Keratinocyte (primary cell): Measurements from ENCODE around the gene RYR2. TPM values are rescaled to one million over a fixed set of nuclear protein-coding genes. Genes with fewer than 3 reads are reported as not detected.

Experiments
- DNase-seq: peaks from one replicate; pipeline ENCODE4 v3.0.0-alpha.2; 2011; ENCODE audit warnings: low read depth, missing footprints, low spot score
- FAIRE-seq: peaks from 2 replicates; lab custom pipeline; 2011; peaks lifted over from hg19 to GRCh38; lab: Jason Lieb, UNC
- H2AFZ ChIP-seq: 2 replicates; pipeline ENCODE4 v1.6.0; 2012; ENCODE audit warnings: low read length, control low read depth, inconsistent platforms; ENCODE audit not compliant: control insufficient read depth
- H3K27ac ChIP-seq: 2 replicates; pipeline ENCODE4 v1.5.1; 2011; ENCODE audit warnings: low read length; ENCODE audit not compliant: control insufficient read depth, insufficient read depth
- H3K27me3 ChIP-seq: 3 replicates; pipeline ENCODE4 v1.6.0; 2011; ENCODE audit warnings: low read length; ENCODE audit not compliant: control insufficient read depth, insufficient read depth; ENCODE audit errors: extremely low read depth
- H3K36me3 ChIP-seq, 2 experiments: 2 replicates in 1 of 2; 3 replicates in 1 of 2; pipeline ENCODE4 v1.5.1; 2011; ENCODE audit warnings: low read length in 2 of 2, mild to moderate bottlenecking in 1 of 2; ENCODE audit not compliant: control insufficient read depth in 2 of 2, insufficient read depth in 2 of 2; ENCODE audit errors: extremely low read depth in 1 of 2
- H3K4me1 ChIP-seq: 3 replicates; pipeline ENCODE4 v1.5.1; 2011; ENCODE audit warnings: low read length; ENCODE audit not compliant: control insufficient read depth, insufficient read depth; ENCODE audit errors: extremely low read depth
- H3K4me2 ChIP-seq: 3 replicates; pipeline ENCODE4 v1.6.0; 2011; ENCODE audit warnings: low read depth, low read length; ENCODE audit not compliant: control insufficient read depth, insufficient read depth; ENCODE audit errors: extremely low read depth
- H3K4me3 ChIP-seq, 3 experiments: fragments of 200-600 bp in 1 of 3; sonication (generic) in 1 of 3; 2 replicates in 2 of 3; 3 replicates in 1 of 3; pipeline ENCODE4 v1.5.1; 2011 to 2016; ENCODE audit warnings: low read length in 3 of 3, mild to moderate bottlenecking in 3 of 3, control low read depth in 2 of 3, inconsistent platforms in 1 of 3, low read depth in 1 of 3, mixed read lengths in 1 of 3, mixed run types in 1 of 3, moderate library complexity in 1 of 3; ENCODE audit not compliant: control insufficient read depth in 2 of 3, insufficient read depth in 2 of 3; ENCODE audit errors: extremely low read depth in 1 of 3
- H3K79me2 ChIP-seq: 2 replicates; pipeline ENCODE4 v1.6.0; 2012; ENCODE audit warnings: low read length; ENCODE audit not compliant: control insufficient read depth, insufficient read depth
- H3K9ac ChIP-seq: 3 replicates; pipeline ENCODE4 v1.6.0; 2011; ENCODE audit warnings: low read length; ENCODE audit not compliant: control insufficient read depth, insufficient read depth; ENCODE audit errors: extremely low read depth
- H3K9me1 ChIP-seq: 3 replicates; pipeline ENCODE4 v1.6.0; 2011; ENCODE audit warnings: low read length; ENCODE audit not compliant: control insufficient read depth, insufficient read depth; ENCODE audit errors: extremely low read depth
- H3K9me3 ChIP-seq: 2 replicates; pipeline ENCODE4 v1.5.1; 2012; ENCODE audit warnings: low read depth, low read length; ENCODE audit not compliant: control insufficient read depth
- H4K20me1 ChIP-seq: 3 replicates; pipeline ENCODE4 v1.6.0; 2011; ENCODE audit warnings: low read length; ENCODE audit not compliant: control insufficient read depth, insufficient read depth; ENCODE audit errors: extremely low read depth
- CTCF ChIP-seq, 3 experiments: IDR thresholded peaks in 1 of 3; conservative IDR thresholded peaks in 1 of 3; optimal IDR thresholded peaks in 1 of 3; 2 replicates in 2 of 3; 3 replicates in 1 of 3; pipeline versions ENCODE3 to v1.5.1; 2011; ENCODE audit warnings: low read length in 3 of 3, mild to moderate bottlenecking in 3 of 3, moderate library complexity in 2 of 3, control low read depth in 1 of 3, inconsistent platforms in 1 of 3; ENCODE audit not compliant: insufficient read depth in 2 of 3; ENCODE audit errors: extremely low read depth in 1 of 3
- EZH2 ChIP-seq: IDR thresholded peaks from one replicate; pipeline ENCODE4 v1.6.1; 2012; ENCODE audit warnings: inconsistent platforms, mild to moderate bottlenecking, low read length, moderate library complexity
- dilution Hi-C: fragments of 300-500 bp; cut with MboI; formaldehyde crosslinking; loops from one replicate; pipeline ENCODE4 v1.7.0; 2020; ENCODE audit warnings: low sequenced_read_pairs; ENCODE audit not compliant: extremely low pct_ligation_motif_present
- polyA plus RNA-seq, 5 experiments: library from polyadenylated mRNA; depleted of rRNA in 3 of 5; stranded (reverse) in 3 of 5; stranded (forward) in 1 of 5; unstranded in 1 of 5; fragments of >200 nt; gene quantifications; 1 replicate in 1 of 5; 2 replicates in 3 of 5; 3 replicates in 1 of 5; pipeline versions ENCODE4 v1.2.1 to v1.2.3, GENCODE V29; 2011 to 2012; ENCODE audit warnings: missing spikeins in 2 of 5, low read depth in 1 of 5, low replicate concordance in 1 of 5

The RYR2 gene
- polyA plus RNA-seq, 1 donor (not counting 4 experiments of a cell fraction or from before 2014, with no cell fraction given): 0.05 TPM

GRCh38 chr1:237204841-237205240, 162.9 kb downstream of the RYR2 start:
- Histone ChIP-seq H3K27me3 (no peaks in the 10 kb centered on the region), H3K9me1 (no peaks in the 10 kb centered on the region), H3K27ac (no peak overlapping the region), H3K9ac (no peak overlapping the region), H3K4me3 (no peak overlapping the region), H3K4me2 (no peak overlapping the region), H3K36me3 (no peaks in the 10 kb centered on the region), H3K9me3 (peaks cover 3% of the 10 kb centered on the region), H4K20me1 (no peaks in the 10 kb centered on the region), H2AFZ (no peak overlapping the region), H3K79me2 (no peaks in the 10 kb centered on the region), H3K4me1 (no peaks in the 10 kb centered on the region)
- dilution Hi-C loops: no loop called here
- no peak for TF ChIP-seq EZH2
- TF ChIP-seq CTCF (optimal IDR thresholded peaks at IDR 0.05 in 1 of 3, IDR thresholded peaks at IDR 0.05 in 1 of 3, conservative IDR thresholded peaks at IDR 0.05 in 1 of 3; ENCODE audit: extremely low read depth in 1 of 3, insufficient read depth in 2 of 3, low read length in 3 of 3): no peak
- FAIRE-seq (no peak), DNase-seq (no peak)

DNA sequence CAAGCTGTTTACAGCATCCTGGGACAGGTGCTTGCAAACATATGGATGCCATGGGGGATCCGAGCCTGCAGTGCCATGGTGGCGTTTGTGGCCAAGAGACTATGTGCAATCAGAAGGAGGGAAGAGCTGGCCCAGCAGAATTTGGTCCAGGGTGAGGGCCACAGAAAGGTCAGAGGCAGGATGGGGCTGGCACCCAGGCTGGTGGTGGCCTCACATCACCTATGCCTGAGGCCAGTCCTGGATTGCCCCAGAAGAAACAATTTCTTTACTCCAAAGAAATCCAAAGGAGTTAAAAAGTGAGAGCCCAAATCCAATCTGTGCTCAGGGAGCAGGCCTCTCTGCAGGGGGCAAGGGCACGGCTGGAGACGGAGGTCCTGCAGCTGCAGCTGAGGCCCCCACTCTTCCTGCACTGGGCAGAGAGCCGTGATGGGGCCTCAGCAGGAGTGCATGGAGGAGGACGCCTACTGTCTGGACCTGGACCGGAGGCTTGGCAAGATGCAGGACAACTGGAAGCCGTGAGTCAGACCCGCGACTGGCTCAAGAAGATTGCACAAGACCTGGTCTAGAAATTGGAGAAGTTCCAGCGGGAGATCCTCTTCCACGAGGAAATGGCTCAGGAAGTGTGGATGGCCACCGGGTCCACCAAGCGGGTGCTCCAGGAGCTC, 163.5 kb downstream of the RYR2 start:
- Histone ChIP-seq H4K20me1 (no peaks in the 10 kb centered on the region), H3K79me2 (no peaks in the 10 kb centered on the region), H3K27ac (no peak overlapping the region), H3K9ac (no peak overlapping the region), H3K9me1 (no peaks in the 10 kb centered on the region), H2AFZ (no peak overlapping the region), H3K9me3 (peaks cover 3% of the 10 kb centered on the region), H3K4me2 (no peak overlapping the region), H3K4me3 (no peak overlapping the region), H3K36me3 (no peaks in the 10 kb centered on the region), H3K27me3 (no peaks in the 10 kb centered on the region), H3K4me1 (no peaks in the 10 kb centered on the region)
- dilution Hi-C loops: no loop called here
- no peak for TF ChIP-seq EZH2
- TF ChIP-seq CTCF (optimal IDR thresholded peaks at IDR 0.05 in 1 of 3, IDR thresholded peaks at IDR 0.05 in 1 of 3, conservative IDR thresholded peaks at IDR 0.05 in 1 of 3; ENCODE audit: extremely low read depth in 1 of 3, insufficient read depth in 2 of 3, low read length in 3 of 3): no peak
- DNase-seq (no peak), FAIRE-seq (no peak)
